ENCODE data around the gene PPEF1. TPM values are rescaled to one million over a fixed set of nuclear protein-coding genes. Genes with fewer than 3 reads are reported as not detected.

PPEF1 gene
- total and polyA plus RNA-seq, 9 of the 15 experiments (the other 6 are each of a cell fraction or from before 2014, with no cell fraction given): not detected

DNA sequence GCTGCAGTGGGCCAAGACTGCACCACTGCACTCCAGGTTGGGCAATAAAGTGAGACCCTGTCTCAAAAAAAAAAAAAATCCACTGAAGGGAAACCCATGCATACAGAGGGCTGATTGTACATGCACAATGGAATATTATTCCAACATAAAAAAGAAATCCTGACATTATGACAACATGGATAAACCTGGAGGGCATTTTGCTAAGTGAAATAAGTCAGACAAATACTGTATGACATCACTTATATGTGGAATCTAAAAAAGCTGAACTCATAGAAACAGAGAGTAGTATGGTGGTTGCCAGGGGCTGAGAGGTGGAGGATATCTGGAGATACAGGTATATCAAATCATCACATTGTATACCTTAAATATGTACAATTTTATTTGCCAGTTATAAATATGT lies 102.2 kb downstream of the PPEF1 start:
- no peak for DNase-seq (ENCODE audit: extremely low read depth in 1 of 4, low spot score in 3 of 4)
- no peaks in the 10 kb centered on the region for H3K4me1 ChIP-seq (replicated peaks in 1 of 2; ENCODE audit: control insufficient read depth in 2 of 2, insufficient read depth in 2 of 2, low read length in 2 of 2)
- in situ Hi-C loops (cut with MboI): no loop called here
- POLR2A ChIA-PET: no interaction called here
- BruUV-seq (replicated peaks): no TSS peak
- H3K9me1 ChIP-seq (ENCODE audit: control insufficient read depth, insufficient read depth, low read length): no peaks in the 10 kb centered on the region
- no peak overlapping the region for H2AFZ ChIP-seq (ENCODE audit: low read depth, low read length)
- H3K4me3 ChIP-seq: no peak overlapping the region
- CTCF ChIA-PET (ENCODE audit: low intra/inter-chr PET ratio): no interaction called here
- H3K9ac ChIP-seq (ENCODE audit: insufficient read depth in 1 of 2, low read depth in 2 of 2, low read length in 2 of 2): no peak overlapping the region
- no peak overlapping the region for H3K27ac ChIP-seq (ENCODE audit: extremely low read depth, low read depth, low read length)
- H3K9me3 ChIP-seq (replicated peaks; ENCODE audit: control insufficient read depth, insufficient read depth, low read depth, low read length): no peaks in the 10 kb centered on the region
- no peaks in the 10 kb centered on the region for H3K79me2 ChIP-seq (ENCODE audit: control insufficient read depth, insufficient read depth, low read length)
- intact Hi-C loops (cut with micrococcal nuclease): no loop called here
- no peak overlapping the region for H3K4me2 ChIP-seq (ENCODE audit: insufficient read depth, low read length)
- no peaks in the 10 kb centered on the region for H3K36me3 ChIP-seq (ENCODE audit: control insufficient read depth, insufficient read depth, low read length)
- no peak for FAIRE-seq
- ATAC-seq: no peak
- TF ChIP-seq ILF3 (IDR thresholded peaks at IDR 0.05; ENCODE audit: borderline replicate concordance): no peak
- no peak for TF ChIP-seq XRCC3 (IDR thresholded peaks at IDR 0.05)
- no peak for TF ChIP-seq PYGO2 (tag; IDR thresholded peaks at IDR 0.05)
- TF ChIP-seq NFIX (CRISPR knock-in tag; IDR thresholded peaks at IDR 0.05; ENCODE audit: low read depth): no peak
- no peak for TF ChIP-seq NFRKB (IDR thresholded peaks at IDR 0.05; ENCODE audit: low read depth)
- TF ChIP-seq, protein P1, sequence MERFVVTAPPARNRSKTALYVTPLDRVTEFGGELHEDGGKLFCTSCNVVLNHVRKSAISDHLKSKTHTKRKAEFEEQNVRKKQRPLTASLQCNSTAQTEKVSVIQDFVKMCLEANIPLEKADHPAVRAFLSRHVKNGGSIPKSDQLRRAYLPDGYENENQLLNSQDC (CRISPR knock-in tag; IDR thresholded peaks at IDR 0.05): no peak
- no peak for TF ChIP-seq CHD2 (IDR thresholded peaks at IDR 0.05; ENCODE audit: low read depth, low read length)
- TF ChIP-seq, protein P2, sequence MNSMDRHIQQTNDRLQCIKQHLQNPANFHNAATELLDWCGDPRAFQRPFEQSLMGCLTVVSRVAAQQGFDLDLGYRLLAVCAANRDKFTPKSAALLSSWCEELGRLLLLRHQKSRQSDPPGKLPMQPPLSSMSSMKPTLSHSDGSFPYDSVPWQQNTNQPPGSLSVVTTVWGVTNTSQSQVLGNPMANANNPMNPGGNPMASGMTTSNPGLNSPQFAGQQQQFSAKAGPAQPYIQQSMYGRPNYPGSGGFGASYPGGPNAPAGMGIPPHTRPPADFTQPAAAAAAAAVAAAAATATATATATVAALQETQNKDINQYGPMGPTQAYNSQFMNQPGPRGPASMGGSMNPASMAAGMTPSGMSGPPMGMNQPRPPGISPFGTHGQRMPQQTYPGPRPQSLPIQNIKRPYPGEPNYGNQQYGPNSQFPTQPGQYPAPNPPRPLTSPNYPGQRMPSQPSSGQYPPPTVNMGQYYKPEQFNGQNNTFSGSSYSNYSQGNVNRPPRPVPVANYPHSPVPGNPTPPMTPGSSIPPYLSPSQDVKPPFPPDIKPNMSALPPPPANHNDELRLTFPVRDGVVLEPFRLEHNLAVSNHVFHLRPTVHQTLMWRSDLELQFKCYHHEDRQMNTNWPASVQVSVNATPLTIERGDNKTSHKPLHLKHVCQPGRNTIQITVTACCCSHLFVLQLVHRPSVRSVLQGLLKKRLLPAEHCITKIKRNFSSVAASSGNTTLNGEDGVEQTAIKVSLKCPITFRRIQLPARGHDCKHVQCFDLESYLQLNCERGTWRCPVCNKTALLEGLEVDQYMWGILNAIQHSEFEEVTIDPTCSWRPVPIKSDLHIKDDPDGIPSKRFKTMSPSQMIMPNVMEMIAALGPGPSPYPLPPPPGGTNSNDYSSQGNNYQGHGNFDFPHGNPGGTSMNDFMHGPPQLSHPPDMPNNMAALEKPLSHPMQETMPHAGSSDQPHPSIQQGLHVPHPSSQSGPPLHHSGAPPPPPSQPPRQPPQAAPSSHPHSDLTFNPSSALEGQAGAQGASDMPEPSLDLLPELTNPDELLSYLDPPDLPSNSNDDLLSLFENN (IDR thresholded peaks at IDR 0.05; ENCODE audit: low read depth in 2 of 2, low read length in 2 of 2): no peak
- no peak for TF ChIP-seq PURB (CRISPR knock-in tag; IDR thresholded peaks at IDR 0.05; ENCODE audit: low read depth)
- TF ChIP-seq RFX7 (CRISPR knock-in tag; IDR thresholded peaks at IDR 0.05): no peak
- TF ChIP-seq, protein P3, sequence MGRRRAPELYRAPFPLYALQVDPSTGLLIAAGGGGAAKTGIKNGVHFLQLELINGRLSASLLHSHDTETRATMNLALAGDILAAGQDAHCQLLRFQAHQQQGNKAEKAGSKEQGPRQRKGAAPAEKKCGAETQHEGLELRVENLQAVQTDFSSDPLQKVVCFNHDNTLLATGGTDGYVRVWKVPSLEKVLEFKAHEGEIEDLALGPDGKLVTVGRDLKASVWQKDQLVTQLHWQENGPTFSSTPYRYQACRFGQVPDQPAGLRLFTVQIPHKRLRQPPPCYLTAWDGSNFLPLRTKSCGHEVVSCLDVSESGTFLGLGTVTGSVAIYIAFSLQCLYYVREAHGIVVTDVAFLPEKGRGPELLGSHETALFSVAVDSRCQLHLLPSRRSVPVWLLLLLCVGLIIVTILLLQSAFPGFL (CRISPR knock-in tag; IDR thresholded peaks at IDR 0.05): no peak
- H4K20me1 ChIP-seq (replicated peaks; ENCODE audit: control insufficient read depth, insufficient read depth, low read length): no peaks in the 10 kb centered on the region
- H3K27me3 ChIP-seq (ENCODE audit: control insufficient read depth in 2 of 2, insufficient read depth in 2 of 2, low read length in 2 of 2): no peaks in the 10 kb centered on the region
